ENCODE measurements around the gene GRAMD1B.

GRAMD1B gene

DNA sequence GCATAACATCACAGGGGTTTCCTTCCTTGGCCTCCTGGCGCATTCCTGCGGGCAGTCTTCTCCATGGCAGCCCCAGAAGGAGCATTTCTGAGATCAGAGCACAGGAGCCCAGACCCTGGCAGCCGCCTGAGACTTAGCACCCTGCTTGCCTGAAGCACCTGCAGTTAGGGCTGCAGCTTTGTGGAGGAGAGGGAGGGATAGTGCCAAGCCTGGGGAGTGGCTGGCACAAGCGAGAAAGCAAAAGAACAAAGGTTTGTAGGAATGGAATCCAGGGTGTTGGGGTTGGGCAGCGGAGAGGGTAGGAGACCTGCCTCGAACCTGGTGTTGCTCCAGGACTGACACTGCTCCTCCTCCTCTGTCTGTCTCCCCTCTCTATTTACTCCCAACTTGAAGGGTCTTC lies 157.5 kb downstream of the GRAMD1B start:
- no peak for DNase-seq (ENCODE audit: low read depth)

DNA sequence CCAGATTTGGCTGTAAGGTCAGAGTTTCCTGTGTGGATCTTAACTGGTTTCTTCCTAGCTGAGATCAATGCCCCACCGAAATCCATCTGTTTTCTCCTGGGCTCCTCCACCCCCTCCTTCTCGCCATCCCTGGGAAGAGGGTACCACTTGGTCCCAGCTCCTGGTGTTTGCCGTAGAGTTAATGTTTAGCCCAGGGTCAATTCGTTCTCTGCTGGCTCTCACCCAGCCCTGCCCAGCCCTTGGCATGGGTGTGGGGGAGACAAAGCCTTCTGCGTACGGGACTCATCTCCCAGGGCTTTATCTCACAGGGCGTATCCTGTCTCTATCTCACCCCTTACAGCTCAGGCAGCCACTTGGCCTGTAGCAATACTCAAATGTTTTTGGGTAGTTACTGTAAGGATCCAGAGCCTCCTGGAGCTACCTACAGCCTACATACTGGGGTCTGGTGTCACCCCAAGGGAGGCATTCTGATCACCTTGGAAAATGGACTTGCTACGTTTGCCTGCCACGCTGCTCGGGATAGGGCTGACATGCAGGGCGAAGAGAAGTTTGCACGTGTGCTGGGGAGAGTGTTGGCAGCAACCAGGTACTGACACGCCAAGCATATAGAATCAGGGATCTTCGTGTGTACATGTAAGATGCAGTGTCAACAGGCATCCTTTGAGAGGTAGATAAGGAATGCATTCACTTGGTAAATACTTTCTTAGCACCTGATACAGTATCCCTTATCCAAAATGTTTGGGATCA lies 158.2 kb downstream of the GRAMD1B start:
- no peak for DNase-seq (ENCODE audit: low read depth)

DNA sequence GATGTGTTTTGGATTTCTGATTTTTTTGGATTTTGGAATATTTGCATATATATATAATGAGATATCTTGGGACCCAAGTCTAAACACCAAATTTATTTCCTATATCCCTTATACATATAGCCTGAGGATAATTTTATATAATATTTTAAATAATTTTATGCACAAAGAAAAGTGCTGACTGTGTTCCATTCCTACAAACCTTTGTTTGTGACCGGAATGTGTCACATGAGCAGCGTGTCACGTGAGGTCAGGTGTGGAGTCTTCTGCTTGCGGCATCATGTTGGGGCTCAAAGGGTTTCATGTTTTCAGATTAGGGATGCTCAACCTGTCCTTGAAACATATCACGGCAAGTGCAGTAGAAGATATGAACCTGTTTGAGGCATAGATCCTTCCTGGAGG lies 158.8 kb downstream of the GRAMD1B start:
- no peak for DNase-seq (ENCODE audit: low read depth)

DNA sequence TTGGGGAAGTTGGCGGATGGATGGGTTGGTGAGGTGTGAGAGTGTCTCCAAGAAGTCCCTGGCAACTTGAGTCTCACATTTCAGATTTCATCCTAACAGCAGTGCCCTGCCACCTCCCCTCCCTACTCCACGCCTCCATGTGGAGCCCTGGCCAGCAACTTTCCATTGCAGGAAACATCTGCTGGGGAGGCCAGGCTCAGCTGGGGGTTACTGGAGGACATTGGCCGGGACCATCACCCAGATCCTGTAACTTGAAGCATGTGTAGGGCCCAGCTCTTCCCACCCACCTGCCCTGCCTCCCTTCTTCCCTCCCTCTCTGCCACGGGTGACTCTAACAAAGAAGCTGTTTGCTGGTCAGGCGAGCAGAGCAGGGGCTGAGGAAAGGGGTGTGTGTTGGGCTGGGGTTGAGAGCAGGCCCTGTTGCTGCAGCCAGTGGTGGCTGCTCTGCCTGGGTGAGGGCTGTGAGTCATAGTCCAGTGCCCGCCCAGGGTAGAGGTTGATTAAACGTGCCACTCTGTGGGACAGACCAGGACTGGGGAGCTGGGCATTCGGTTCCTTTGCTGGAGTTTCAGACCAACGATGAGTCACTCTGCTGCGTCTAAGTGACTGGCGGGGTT lies 160.3 kb downstream of the GRAMD1B start:
- no peak for DNase-seq (ENCODE audit: low read depth)

DNA sequence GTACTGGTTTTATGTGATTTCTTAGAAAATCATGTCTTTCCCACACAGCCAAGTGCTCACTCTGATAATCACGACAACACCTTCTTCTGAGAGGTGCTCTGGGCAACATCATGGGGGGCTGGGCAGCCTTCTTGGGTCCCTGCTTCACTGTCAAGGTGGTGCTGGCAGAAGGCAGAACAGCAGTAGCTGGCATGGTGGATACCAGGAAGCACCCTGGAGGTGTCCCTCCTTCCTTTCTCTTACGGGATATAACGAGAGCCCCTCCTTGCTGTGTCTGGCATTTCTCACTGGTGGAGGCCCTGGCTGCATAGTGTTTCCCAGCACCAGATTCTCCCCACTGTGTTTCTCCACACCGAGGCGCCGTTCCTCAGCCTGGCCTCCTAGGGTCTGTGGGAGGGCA lies 163.5 kb downstream of the GRAMD1B start:
- DNase-seq (ENCODE audit: low read depth): no peak

DNA sequence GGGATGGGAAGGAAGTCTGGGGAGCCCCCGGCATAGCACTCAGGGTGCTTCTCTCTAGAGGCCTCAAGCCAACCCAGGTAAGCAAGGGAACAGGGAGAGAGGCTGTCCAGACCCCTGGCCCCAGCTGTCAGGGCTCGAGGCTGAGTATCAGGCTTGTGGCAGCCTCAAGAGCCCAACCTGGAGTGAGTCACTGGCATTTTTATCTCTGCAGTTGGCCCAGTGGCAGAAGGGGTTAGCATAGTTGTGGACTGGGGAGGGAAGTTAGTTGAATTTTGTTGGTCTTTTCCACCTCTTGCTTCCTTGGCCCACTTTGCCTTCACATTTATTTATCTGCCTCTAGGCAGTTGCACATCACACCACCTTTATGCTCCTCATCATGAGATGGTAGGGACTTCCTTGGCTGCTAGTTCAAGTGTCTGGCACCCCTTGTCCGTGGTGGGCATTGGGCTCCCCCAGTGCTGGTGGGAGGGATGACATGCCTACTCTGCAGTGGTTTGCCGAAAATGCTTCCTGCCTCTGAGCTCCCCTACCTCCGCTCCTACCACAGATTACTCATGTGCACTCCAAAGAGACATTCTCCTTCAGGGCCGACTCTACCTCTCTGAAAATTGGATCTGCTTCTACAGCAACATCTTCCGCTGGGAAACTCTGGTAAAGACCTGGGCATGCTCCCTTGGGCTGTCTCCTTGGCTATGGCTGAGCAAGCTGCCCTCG lies 164.3 kb downstream of the GRAMD1B start:
- no peak for DNase-seq (ENCODE audit: low read depth)

DNA sequence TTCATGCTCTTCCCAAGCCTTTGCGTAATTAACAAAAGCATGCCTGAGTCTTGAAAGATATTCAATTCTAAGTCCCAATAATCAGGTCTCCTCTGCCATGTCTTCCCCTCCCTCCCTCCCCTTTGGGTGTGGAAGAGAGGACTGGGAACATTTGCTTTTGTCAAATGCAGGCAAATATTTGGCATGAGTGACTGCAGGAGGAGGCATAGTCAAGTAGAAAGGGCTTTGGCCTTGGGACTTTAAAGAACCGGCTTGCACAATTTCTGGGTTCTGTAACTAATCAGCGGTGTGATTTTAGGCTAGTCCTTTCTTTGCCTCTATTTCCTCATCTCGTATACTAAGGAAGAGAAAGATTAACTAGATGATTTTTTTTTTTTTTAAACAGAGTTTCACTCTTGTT lies 164.9 kb downstream of the GRAMD1B start:
- no peak for DNase-seq (ENCODE audit: low read depth)

DNA sequence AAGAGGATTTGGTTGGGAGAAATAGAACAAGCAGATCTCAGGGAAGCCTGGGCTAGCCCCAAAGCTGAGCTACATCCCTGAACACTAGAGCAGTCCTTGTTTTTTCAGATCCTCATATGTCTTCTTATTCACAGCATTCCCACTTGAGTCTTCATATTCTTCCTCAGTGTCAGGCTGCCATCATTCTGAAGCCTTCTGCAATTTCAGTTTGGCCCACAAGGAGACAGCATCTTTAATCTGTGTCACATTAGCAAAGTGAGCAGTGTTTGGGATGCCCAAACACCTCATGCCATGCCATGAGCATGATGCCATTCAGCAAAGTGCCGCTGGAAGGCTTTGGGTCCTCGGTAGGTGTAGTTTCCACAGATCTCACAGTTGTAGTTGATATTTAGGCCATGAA lies 167.8 kb downstream of the GRAMD1B start:
- DNase-seq (ENCODE audit: low read depth): no peak

DNA sequence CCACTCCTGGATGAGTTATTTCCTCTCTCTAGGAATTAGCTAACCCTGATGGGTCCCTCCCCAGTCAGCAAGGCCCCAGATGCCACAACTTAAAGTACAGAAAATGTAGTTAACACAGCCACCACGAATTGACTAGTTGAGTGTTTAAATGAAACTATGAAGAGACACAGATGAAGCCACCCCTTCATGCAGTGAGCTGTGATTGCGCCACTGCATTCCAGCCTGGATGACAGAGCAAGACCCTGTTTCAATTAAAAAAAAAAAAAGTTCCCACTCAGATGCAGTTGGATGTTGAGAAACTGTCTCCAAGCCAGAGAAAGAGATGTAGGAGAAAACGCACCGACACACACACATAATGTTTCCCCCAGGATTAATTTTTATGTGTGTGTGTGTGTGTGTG lies 171.1 kb downstream of the GRAMD1B start:
- DNase-seq (ENCODE audit: low read depth): no peak

DNA sequence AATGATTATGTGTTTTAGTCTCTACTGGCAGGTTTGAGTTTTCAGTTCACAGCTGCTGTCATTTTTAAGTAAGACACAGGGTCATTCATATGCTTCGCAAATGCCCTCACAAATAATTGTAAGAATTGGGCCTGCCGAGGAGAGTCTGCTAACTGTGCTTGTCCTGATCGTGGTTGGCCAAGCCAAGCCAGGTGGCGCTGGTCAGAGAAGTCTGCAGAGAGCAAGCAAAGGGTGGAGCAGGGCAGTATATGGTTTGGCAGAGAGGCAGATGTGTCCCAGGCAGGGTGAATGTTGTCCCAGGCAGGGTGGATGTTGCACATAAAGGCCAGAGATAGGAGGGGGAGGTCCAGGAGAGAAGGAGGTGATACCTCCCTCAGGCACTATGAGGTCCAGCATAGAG lies 171.7 kb downstream of the GRAMD1B start:
- no peak for DNase-seq (ENCODE audit: low read depth)

DNA sequence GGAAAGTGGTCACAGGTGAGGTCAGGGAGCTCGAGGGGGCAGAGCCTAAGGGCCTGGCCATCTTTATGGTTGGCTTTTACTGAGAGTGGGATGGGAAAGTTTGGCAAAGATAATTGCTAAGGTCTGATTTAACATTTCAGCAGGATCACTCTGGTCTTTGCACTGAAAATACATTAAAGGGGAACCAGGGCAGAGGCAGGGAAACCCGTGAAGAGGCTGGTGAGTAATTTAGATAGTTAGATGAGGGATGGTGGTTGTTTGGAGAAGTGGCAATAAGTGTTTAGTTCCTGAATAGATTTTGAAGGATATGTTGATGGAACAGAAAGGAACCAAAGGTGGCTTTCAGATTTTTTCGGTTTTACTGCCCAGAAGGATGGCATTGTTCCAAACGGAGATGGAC lies 173.6 kb downstream of the GRAMD1B start:
- no peak for DNase-seq (ENCODE audit: low read depth)

DNA sequence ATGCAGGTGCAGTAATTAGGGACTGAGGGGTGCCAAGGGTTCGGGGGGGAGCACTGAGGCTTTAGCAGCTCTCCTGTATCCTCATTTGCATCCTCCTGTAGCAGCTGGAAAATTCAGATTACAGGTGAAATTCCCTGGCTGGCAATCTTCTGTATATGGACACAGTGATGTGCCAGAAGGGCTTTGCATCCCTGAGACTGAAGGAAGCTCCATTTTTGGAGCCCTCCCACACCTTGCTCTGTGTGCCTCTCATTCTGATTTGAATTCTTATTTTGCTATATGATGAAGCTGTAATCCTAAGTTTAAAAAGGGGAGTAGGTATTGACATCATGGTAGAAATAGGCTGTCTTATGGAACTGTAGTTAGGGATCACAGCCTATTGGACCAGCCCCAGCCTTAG lies 177.7 kb downstream of the GRAMD1B start:
- no peak for DNase-seq (ENCODE audit: low read depth)

DNA sequence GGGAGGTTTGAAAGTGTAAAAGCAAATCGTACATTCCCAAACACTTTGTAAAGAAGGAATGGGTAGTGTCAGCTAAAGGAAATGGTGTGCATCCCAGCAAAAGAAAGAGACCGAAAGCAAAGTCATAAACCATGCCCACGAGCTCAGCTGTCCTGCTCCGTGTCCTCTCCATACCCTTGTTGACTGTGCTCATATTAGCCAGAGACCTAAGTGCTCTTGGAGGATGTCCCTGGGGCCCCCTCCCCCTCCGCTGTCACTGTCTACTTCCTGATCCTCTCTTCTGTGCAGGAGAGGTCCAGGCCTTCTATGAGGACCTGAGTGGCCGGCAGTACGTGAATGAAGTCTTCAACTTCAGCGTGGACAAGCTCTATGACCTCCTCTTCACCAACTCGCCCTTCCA lies 178.3 kb downstream of the GRAMD1B start:
- DNase-seq (ENCODE audit: low read depth): no peak

DNA sequence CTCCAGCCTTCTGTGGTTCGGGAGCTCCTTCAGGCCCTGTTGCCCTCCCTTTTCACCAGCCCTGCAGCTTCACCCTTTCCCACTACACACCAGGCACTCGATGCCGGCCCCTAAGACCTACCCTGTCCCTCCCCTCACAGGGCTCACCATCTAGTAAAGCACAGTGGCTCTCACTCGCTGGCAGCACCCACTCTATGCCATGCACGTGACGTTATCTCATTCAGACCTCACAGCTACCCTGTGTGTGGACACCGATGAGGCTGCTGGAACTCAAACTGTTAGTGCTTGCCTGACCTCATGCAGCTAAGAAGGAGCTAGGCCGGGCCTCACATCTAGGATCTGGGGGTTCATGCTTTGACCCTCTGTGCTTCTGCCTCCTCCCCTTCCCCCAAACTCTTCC lies 178.9 kb downstream of the GRAMD1B start:
- DNase-seq (ENCODE audit: low read depth): no peak

DNA sequence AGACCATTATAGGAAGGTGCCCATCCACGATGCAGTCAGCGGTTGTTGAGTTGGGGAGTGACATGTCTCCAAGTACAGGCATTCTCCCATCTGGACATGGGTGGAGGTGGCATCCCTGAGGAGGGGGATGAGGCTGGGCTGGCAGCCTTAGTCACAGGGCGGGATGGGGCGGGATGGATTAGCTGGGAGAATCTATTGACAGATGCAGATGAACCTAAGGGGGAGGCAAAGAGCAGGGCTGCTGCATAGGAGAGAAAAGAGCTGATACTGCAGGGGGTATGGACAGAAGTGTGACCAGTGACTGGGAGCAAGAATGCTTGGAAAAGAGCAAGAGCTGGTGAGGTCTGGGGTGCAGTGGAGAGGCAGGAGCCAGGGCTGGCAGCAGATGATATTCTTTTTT lies 181.6 kb downstream of the GRAMD1B start:
- no peak for DNase-seq (ENCODE audit: low read depth)

DNA sequence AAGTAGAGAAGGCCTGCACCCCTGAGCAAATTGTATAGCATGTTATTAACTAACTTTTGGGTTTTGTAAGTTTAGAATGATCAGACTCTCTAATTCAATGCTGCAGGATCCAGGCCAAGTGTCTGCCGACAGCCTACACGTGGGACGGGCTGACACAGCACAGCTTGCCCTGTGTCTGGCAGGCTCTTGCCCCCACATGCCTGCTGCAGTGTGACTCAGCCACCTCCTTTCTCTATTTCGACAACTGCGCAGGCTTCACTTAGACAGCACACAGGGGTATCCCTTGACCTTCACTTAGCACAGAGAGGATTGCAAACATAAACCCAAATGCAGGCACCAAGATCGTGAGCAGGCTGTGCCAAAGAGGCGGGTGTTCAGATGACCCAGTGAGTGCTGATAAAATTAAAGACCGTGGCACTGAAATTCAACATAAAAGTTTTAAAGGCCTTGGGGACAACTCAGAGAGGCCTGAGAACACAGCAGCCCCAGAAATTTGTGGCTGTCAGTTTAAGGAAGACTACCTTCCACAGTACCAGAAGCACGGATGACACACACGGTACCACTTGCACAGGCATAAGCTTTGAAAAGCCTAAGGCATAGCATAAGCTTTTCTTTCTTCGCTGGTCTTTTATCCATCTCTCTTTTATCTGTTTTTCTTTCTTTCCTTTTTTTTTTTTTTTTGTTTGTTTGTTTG lies 186.6 kb downstream of the GRAMD1B start:
- DNase-seq (ENCODE audit: low read depth): no peak

DNA sequence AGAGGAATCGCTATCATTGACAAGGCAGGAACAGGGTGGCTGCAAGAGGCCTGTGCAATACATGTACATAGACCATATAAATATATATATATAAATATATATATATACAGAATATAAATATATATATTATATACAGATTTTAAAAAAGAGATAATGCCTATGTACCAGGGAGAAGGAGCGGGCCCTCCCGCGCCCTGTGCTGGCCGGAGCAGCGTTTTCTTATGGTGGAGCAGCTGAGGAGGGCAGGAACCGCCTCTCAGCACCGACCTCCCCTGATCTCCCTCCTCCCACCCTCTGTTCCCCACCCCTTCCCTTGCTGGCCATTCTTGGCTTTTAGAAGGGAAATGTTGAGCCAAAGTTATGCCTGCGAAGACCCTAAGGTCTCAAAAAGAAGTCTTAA lies 192.5 kb downstream of the GRAMD1B start:
- no peak for DNase-seq (ENCODE audit: low read depth)

DNA sequence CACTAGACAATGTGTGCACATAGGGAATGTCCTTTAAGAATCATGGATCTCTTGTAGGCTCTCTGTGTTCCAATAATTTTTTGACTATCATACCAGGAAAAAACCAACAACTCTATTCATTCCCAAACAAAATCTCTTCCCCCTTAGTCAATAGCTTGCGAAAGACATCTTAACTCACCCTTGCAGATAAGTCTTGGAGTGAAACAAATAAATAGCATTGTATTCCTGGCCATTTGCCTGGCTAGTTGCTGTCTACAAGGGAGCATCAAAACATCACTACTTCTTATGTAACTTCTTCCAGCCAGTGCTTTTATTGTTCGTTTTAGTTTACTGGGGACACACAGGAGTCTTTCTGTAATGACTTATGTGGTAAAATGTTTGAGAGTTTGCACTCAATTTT lies 194.9 kb downstream of the GRAMD1B start:
- DNase-seq (ENCODE audit: low read depth): no peak

DNA sequence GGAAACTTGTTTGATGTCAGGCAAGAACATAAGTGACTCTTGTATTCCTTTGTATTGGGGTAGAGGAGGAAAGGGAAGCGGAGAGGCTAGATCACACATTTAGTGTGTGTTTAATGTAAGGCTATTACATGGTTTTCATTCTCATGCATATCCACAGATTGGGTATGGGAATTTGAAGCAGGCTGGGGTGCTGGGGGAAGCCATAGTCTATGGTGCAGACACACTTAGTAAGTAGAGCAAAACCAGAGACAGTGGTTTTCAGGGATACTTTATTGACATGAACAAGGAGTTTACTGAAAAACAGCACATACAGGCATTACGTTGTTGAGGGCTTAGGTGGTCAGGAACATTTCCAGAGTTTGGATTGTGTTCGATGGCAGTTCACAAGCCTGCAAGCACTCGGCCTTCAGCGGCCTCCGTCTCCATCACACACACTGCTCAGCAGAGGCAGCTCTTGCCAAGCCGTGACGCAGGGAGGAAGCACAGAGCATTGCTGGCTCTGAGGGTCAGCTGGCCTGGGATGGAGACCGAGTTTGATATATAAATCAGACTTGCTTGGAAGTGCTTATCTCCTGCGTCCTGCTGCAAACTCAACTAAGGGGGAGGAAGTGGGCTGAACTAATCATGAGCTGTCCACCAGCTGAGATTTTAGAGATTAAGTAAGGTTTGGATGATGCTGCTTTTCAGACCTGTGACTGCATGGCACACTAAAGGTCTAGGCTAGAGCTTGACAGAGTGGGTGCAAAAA lies 199.0 kb downstream of the GRAMD1B start:
- no peak for DNase-seq (ENCODE audit: low read depth)

DNA sequence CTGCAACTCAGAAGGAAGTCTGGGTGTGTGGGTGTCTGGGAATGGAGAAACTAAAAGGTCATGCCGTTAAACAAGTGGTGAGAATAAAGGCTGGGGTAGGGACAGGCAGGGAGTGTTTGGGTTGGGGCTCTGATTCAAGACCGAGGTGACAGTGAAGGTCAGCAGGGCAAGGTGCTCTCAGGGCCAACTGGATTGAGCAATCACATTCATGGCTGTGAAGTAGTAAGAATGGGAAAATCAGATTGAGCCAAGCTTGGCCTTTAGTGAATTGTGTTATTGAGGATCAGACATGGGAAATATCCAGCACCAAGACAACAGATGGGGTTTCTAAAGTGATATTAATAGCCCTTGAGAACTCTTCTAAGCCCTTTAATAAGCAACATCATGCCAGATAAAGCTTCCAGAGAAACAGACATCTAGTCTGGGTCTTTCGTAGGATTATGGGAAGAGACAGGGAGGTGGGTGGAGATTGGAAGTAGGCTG lies 200.1 kb downstream of the GRAMD1B start:
- DNase-seq (ENCODE audit: low read depth): no peak

DNA sequence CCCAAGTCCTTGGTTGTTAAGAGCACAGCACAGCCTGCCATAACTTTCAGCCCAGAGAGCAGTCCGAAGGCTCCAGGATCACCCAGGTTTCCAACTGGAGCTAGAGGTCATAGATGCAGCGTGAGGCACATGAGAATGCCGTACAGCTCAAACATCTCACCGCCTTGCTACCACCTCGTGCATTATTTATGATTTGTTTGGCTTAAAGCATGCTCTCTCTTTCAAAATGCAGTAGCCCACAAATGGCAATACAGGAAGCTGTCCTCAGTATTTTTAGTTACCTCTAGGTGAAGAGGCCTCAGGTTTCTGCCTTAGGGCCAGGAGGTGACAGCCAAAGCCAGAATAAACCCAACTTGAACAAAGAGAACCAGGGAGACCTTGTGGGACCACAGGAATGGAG lies 210.0 kb downstream of the GRAMD1B start:
- no peak for DNase-seq (ENCODE audit: low read depth)
